ENCODE measurements around the gene PDZD2. TPM values are rescaled to one million over a fixed set of nuclear protein-coding genes. Genes with fewer than 3 reads are reported as not detected.

The PDZD2 gene
- total and polyA plus RNA-seq, 4 experiments from 2014 or later = 0.07 to 1.1 (median 0.68) TPM

GRCh38 chr5:31844622-31845345 is 205.9 kb downstream of the PDZD2 start:
- no peaks in the 10 kb centered on the region for H3K9me3 Mint-ChIP-seq
- H3K27ac Mint-ChIP-seq = no peak overlapping the region
- DNase-seq = no peak
- H3K4me1 ChIP-seq (ENCODE audit: insufficient read depth, low read length) = no peaks in the 10 kb centered on the region
- H3K4me1 Mint-ChIP-seq = no peaks in the 10 kb centered on the region
- H3K27me3 ChIP-seq (ENCODE audit: insufficient read depth, low read length) = no peaks in the 10 kb centered on the region
- H3K36me3 ChIP-seq (ENCODE audit: insufficient read depth, low read length) = no peaks in the 10 kb centered on the region
- no peaks in the 10 kb centered on the region for H3K9me3 ChIP-seq (ENCODE audit: control insufficient read depth in 1 of 2, low read length in 2 of 2)
- no peak overlapping the region for H3K27ac ChIP-seq (ENCODE audit: low read depth, low read length)
- H3K36me3 Mint-ChIP-seq = no peaks in the 10 kb centered on the region
- POLR2A ChIA-PET (ENCODE audit: partially characterized antibody) = no interaction called here
- intact Hi-C loops (cut with micrococcal nuclease) = no loop called here
- no peak overlapping the region for H3K4me3 Mint-ChIP-seq
- no peak overlapping the region for H3K4me3 ChIP-seq (ENCODE audit: low read length in 2 of 2)
- no peaks in the 10 kb centered on the region for H3K27me3 Mint-ChIP-seq
- CTCF ChIA-PET (ENCODE audit: partially characterized antibody) = no interaction called here

GRCh38 chr5:31845361-31845760 is 206.4 kb downstream of the PDZD2 start:
- no peak for DNase-seq

GRCh38 chr5:31846934-31847333 is 208.0 kb downstream of the PDZD2 start:
- intact Hi-C loops (cut with micrococcal nuclease) = no loop called here
- H3K4me1 Mint-ChIP-seq = no peaks in the 10 kb centered on the region
- POLR2A ChIA-PET (ENCODE audit: partially characterized antibody) = no interaction called here
- H3K4me1 ChIP-seq (ENCODE audit: insufficient read depth, low read length) = no peaks in the 10 kb centered on the region
- no peak overlapping the region for H3K27ac ChIP-seq (ENCODE audit: low read depth, low read length)
- no peaks in the 10 kb centered on the region for H3K36me3 Mint-ChIP-seq
- CTCF ChIA-PET (ENCODE audit: partially characterized antibody) = no interaction called here
- H3K27ac Mint-ChIP-seq = no peak overlapping the region
- H3K36me3 ChIP-seq (ENCODE audit: insufficient read depth, low read length) = no peaks in the 10 kb centered on the region
- no peak for DNase-seq
- H3K27me3 ChIP-seq (ENCODE audit: insufficient read depth, low read length) = no peaks in the 10 kb centered on the region
- H3K9me3 ChIP-seq (ENCODE audit: control insufficient read depth in 1 of 2, low read length in 2 of 2) = no peaks in the 10 kb centered on the region
- no peak overlapping the region for H3K4me3 ChIP-seq (ENCODE audit: low read length in 2 of 2)
- no peak overlapping the region for H3K4me3 Mint-ChIP-seq
- H3K9me3 Mint-ChIP-seq = no peaks in the 10 kb centered on the region
- H3K27me3 Mint-ChIP-seq = peaks cover 0 to 4% of the 10 kb centered on the region in 2 donors

More at GRCh38 chr5:31845361-31845760, 206.4 kb downstream of the PDZD2 start:
- POLR2A ChIA-PET (ENCODE audit: partially characterized antibody) = no interaction called here
- no peaks in the 10 kb centered on the region for H3K4me1 ChIP-seq (ENCODE audit: insufficient read depth, low read length)
- CTCF ChIA-PET (ENCODE audit: partially characterized antibody) = no interaction called here
- Mint-ChIP-seq H3K4me1 (no peaks in the 10 kb centered on the region), H3K4me3 (no peak overlapping the region), H3K9me3 (no peaks in the 10 kb centered on the region), H3K27me3 (no peaks in the 10 kb centered on the region), H3K36me3 (no peaks in the 10 kb centered on the region), H3K27ac (no peak overlapping the region)
- no peak overlapping the region for H3K27ac ChIP-seq (ENCODE audit: low read depth, low read length)
- H3K4me3 ChIP-seq (ENCODE audit: low read length in 2 of 2) = no peak overlapping the region
- H3K9me3 ChIP-seq (ENCODE audit: control insufficient read depth in 1 of 2, low read length in 2 of 2) = no peaks in the 10 kb centered on the region
- no peaks in the 10 kb centered on the region for H3K27me3 ChIP-seq (ENCODE audit: insufficient read depth, low read length)
- no peaks in the 10 kb centered on the region for H3K36me3 ChIP-seq (ENCODE audit: insufficient read depth, low read length)
- intact Hi-C loops (cut with micrococcal nuclease) = no loop called here

- Mint-ChIP-seq H3K4me3 (no peak overlapping the region), H3K27me3 (peaks cover 0 to 4% of the 10 kb centered on the region in 2 donors), H3K27ac (no peak overlapping the region), H3K9me3 (no peaks in the 10 kb centered on the region), H3K36me3 (no peaks in the 10 kb centered on the region), H3K4me1 (no peaks in the 10 kb centered on the region)
- Histone ChIP-seq H3K4me1 (ENCODE audit: insufficient read depth, low read length) (no peaks in the 10 kb centered on the region), H3K9me3 (ENCODE audit: control insufficient read depth in 1 of 2, low read length in 2 of 2) (no peaks in the 10 kb centered on the region), H3K27me3 (ENCODE audit: insufficient read depth, low read length) (no peaks in the 10 kb centered on the region), H3K4me3 (ENCODE audit: low read length in 2 of 2) (no peak overlapping the region), H3K27ac (ENCODE audit: low read depth, low read length) (no peak overlapping the region), H3K36me3 (ENCODE audit: insufficient read depth, low read length) (no peaks in the 10 kb centered on the region)
- no peak for DNase-seq
- ChIA-PET POLR2A (ENCODE audit: partially characterized antibody) (no interaction called here), CTCF (ENCODE audit: partially characterized antibody) (no interaction called here)
- intact Hi-C loops (cut with micrococcal nuclease) = no loop called here
Observed at GRCh38 chr5:31847354-31847753, 208.4 kb downstream of the PDZD2 start.

GRCh38 chr5:31850981-31851689 is 212.2 kb downstream of the PDZD2 start:
- H3K27ac Mint-ChIP-seq = no peak overlapping the region
- no peaks in the 10 kb centered on the region for H3K9me3 ChIP-seq (ENCODE audit: control insufficient read depth in 1 of 2, low read length in 2 of 2)
- POLR2A ChIA-PET (ENCODE audit: partially characterized antibody) = no interaction called here
- no peaks in the 10 kb centered on the region for H3K36me3 Mint-ChIP-seq
- peaks cover 2 to 18% (median 15%) of the 10 kb centered on the region in 4 donors for H3K4me1 Mint-ChIP-seq
- no peak overlapping the region for H3K27ac ChIP-seq (ENCODE audit: low read depth, low read length)
- CTCF ChIA-PET (ENCODE audit: partially characterized antibody) = no interaction called here
- no peak overlapping the region for H3K4me3 ChIP-seq (ENCODE audit: low read length in 2 of 2)
- peaks cover 11% of the 10 kb centered on the region for H3K4me1 ChIP-seq (ENCODE audit: insufficient read depth, low read length)
- H3K27me3 Mint-ChIP-seq = peaks cover 18% of the 10 kb centered on the region in 2 donors
- DNase-seq = no peak
- intact Hi-C loops (cut with micrococcal nuclease) = no loop called here
- no peak overlapping the region for H3K4me3 Mint-ChIP-seq
- no peaks in the 10 kb centered on the region for H3K27me3 ChIP-seq (ENCODE audit: insufficient read depth, low read length)
- no peaks in the 10 kb centered on the region for H3K9me3 Mint-ChIP-seq
- H3K36me3 ChIP-seq (ENCODE audit: insufficient read depth, low read length) = no peaks in the 10 kb centered on the region

GRCh38 chr5:31853398-31854135 is 214.6 kb downstream of the PDZD2 start:
- Histone ChIP-seq H3K4me1 (ENCODE audit: insufficient read depth, low read length) (peaks cover 11% of the 10 kb centered on the region), H3K27me3 (ENCODE audit: insufficient read depth, low read length) (no peaks in the 10 kb centered on the region), H3K9me3 (ENCODE audit: control insufficient read depth in 1 of 2, low read length in 2 of 2) (no peaks in the 10 kb centered on the region), H3K27ac (ENCODE audit: low read depth, low read length) (no peak overlapping the region), H3K36me3 (ENCODE audit: insufficient read depth, low read length) (no peaks in the 10 kb centered on the region), H3K4me3 (ENCODE audit: low read length in 2 of 2) (no peak overlapping the region)
- intact Hi-C loops (cut with micrococcal nuclease) = no loop called here
- POLR2A ChIA-PET (ENCODE audit: partially characterized antibody) = no interaction called here
- peaks cover 2 to 18% (median 15%) of the 10 kb centered on the region in 4 donors for H3K4me1 Mint-ChIP-seq
- peaks cover 0 to 10% (median 5%) of the 10 kb centered on the region in 8 donors for H3K9me3 Mint-ChIP-seq
- H3K27me3 Mint-ChIP-seq = peaks cover 24 to 25% of the 10 kb centered on the region in 2 donors
- CTCF ChIA-PET (ENCODE audit: partially characterized antibody) = interaction anchor here (0.7 kb wide), 1 partner anchor 13 kb away, joined by 4 read pairs; no protein-coding TSS in a partner anchor
- H3K36me3 Mint-ChIP-seq = no peaks in the 10 kb centered on the region
- no peak for DNase-seq
- no peak overlapping the region for H3K27ac Mint-ChIP-seq
- peak overlapping the region in 4 of 8 donors; percentile 38 to 80 (median 75) for H3K4me3 Mint-ChIP-seq
